A673 (cell line): ENCODE results near the gene CKS2.

Source experiments
- EZH2 ChIP-seq: fragments of 200-600 bp; sonication (generic); IDR thresholded peaks from 2 replicates; pipeline ENCODE4 v1.6.1; 2017; ENCODE audit warnings: borderline replicate concordance, low read depth, mild to moderate bottlenecking, mixed read lengths, antibody characterized with exemption, low read length; ENCODE audit not compliant: poor library complexity, severe bottlenecking
- TF ChIP-seq, protein P1 (sequence below): fragments of 300-800, 200-600 bp; sonication (generic); conservative IDR thresholded peaks from 2 replicates; pipeline ENCODE4 v1.5.1; 2017; ENCODE audit warnings: low read depth, mild to moderate bottlenecking, antibody characterized with exemption, low read length, moderate library complexity, mixed read lengths

GRCh38 chr9:89339807-89340206 is 28.8 kb downstream of the CKS2 start:
- TF ChIP-seq, protein P1, sequence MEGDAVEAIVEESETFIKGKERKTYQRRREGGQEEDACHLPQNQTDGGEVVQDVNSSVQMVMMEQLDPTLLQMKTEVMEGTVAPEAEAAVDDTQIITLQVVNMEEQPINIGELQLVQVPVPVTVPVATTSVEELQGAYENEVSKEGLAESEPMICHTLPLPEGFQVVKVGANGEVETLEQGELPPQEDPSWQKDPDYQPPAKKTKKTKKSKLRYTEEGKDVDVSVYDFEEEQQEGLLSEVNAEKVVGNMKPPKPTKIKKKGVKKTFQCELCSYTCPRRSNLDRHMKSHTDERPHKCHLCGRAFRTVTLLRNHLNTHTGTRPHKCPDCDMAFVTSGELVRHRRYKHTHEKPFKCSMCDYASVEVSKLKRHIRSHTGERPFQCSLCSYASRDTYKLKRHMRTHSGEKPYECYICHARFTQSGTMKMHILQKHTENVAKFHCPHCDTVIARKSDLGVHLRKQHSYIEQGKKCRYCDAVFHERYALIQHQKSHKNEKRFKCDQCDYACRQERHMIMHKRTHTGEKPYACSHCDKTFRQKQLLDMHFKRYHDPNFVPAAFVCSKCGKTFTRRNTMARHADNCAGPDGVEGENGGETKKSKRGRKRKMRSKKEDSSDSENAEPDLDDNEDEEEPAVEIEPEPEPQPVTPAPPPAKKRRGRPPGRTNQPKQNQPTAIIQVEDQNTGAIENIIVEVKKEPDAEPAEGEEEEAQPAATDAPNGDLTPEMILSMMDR, result no peak
- TF ChIP-seq EZH2, result no peak
